Neural cell (in vitro differentiated cells): ENCODE measurements around the gene RPL38. TPM values are rescaled to one million over a fixed set of nuclear protein-coding genes. Genes with fewer than 3 reads are reported as not detected.

Source experiments
- H2AFZ ChIP-seq: fragments of 200-600, 300-800 bp; sonication (generic), shearing (Covaris generic); 2 replicates; pipeline ENCODE4 v1.6.0; 2014; ENCODE audit warnings: low read depth, mild to moderate bottlenecking, antibody characterized with exemption, low read length, moderate library complexity
- H3F3A ChIP-seq: fragments of 200-600 bp; shearing (Covaris generic); 2 replicates; pipeline ENCODE4 v1.6.1; 2016; ENCODE audit warnings: mild to moderate bottlenecking, moderate library complexity, mixed read lengths, antibody characterized with exemption, low read length; ENCODE audit not compliant: insufficient read depth, poor library complexity, severe bottlenecking
- H3K27ac ChIP-seq: fragments of 200-600, 300-800 bp; sonication (generic), shearing (Covaris generic); 2 replicates; pipeline ENCODE4 v1.5.1; 2014; ENCODE audit warnings: mild to moderate bottlenecking, low read length, moderate library complexity
- H3K27me3 ChIP-seq: fragments of 300-800, 200-600 bp; sonication (generic), shearing (Covaris generic); 2 replicates; pipeline ENCODE4 v1.6.0; 2014; ENCODE audit warnings: mild to moderate bottlenecking, low read depth, low read length, moderate library complexity; ENCODE audit not compliant: insufficient read depth
- H3K36me3 ChIP-seq: fragments of 300-800, 200-600 bp; sonication (generic), shearing (Covaris generic); 2 replicates; pipeline ENCODE4 v1.5.1; 2014; ENCODE audit warnings: mild to moderate bottlenecking, antibody characterized with exemption, low read length, moderate library complexity; ENCODE audit not compliant: insufficient read depth
- H3K4me2 ChIP-seq: fragments of 300-800, 200-600 bp; sonication (generic), shearing (Covaris generic); 2 replicates; pipeline ENCODE4 v1.6.0; 2014; ENCODE audit warnings: mild to moderate bottlenecking, low read length
- H3K4me3 ChIP-seq: fragments of 300-800, 200-600 bp; sonication (generic), shearing (Covaris generic); 2 replicates; pipeline ENCODE4 v1.5.1; 2014; ENCODE audit warnings: mild to moderate bottlenecking, low read length, moderate library complexity
- H3K79me2 ChIP-seq: fragments of 200-600 bp; shearing (Covaris generic); replicated peaks from 2 replicates; pipeline ENCODE4 v1.6.0; 2014; ENCODE audit warnings: mild to moderate bottlenecking, low read length, moderate library complexity; ENCODE audit not compliant: insufficient read depth
- H3K9ac ChIP-seq: fragments of 300-800, 200-600 bp; sonication (generic), shearing (Covaris generic); 2 replicates; pipeline ENCODE4 v1.6.1; 2016; ENCODE audit warnings: mild to moderate bottlenecking, low read length, mixed read lengths
- H3K9me2 ChIP-seq: fragments of 200-600 bp; shearing (Covaris generic); 2 replicates; pipeline ENCODE4 v1.6.1; 2016; ENCODE audit warnings: mild to moderate bottlenecking, low read length, mixed read lengths; ENCODE audit not compliant: insufficient read depth
- H3K9me3 ChIP-seq: fragments of 200-600, 300-800 bp; sonication (generic), shearing (Covaris generic); 2 replicates; pipeline ENCODE4 v1.6.1; 2016; ENCODE audit warnings: mild to moderate bottlenecking, mixed run types, low read length, moderate library complexity, mixed read lengths
- H4K20me1 ChIP-seq: fragments of 200-600 bp; shearing (Covaris generic); 2 replicates; pipeline ENCODE4 v1.6.1; 2016; ENCODE audit warnings: mild to moderate bottlenecking, mixed run types; ENCODE audit not compliant: insufficient read depth
- CTCF ChIP-seq: fragments of 450-650 bp; IDR thresholded peaks from 2 replicates; pipeline ENCODE4 v1.5.1; 2014; ENCODE audit warnings: antibody characterized with exemption, mild to moderate bottlenecking, moderate library complexity; ENCODE audit not compliant: poor library complexity, severe bottlenecking
- EP300 ChIP-seq: fragments of 450-650 bp; conservative IDR thresholded peaks from 2 replicates; pipeline ENCODE4 v1.6.1; 2014; ENCODE audit warnings: antibody characterized with exemption, mild to moderate bottlenecking, moderate library complexity; ENCODE audit not compliant: poor library complexity, severe bottlenecking
- EZH2 ChIP-seq: fragments of 200-600, 300-800 bp; shearing (Covaris generic), sonication (generic); IDR thresholded peaks from 2 replicates; pipeline ENCODE4 v1.6.1; 2014; ENCODE audit warnings: antibody characterized with exemption, low read length, borderline replicate concordance, mild to moderate bottlenecking; ENCODE audit not compliant: insufficient read depth, poor library complexity, severe bottlenecking
- MXI1 ChIP-seq: fragments of 450-650 bp; conservative IDR thresholded peaks from 2 replicates; pipeline ENCODE4 v1.6.1; 2014; ENCODE audit warnings: antibody characterized with exemption, mild to moderate bottlenecking; ENCODE audit not compliant: poor library complexity, severe bottlenecking
- POLR2AphosphoS5 ChIP-seq: IDR thresholded peaks from 2 replicates; pipeline ENCODE4 v1.6.1; 2012
- RAD21 ChIP-seq: fragments of 450-650 bp; conservative IDR thresholded peaks from 2 replicates; pipeline ENCODE4 v1.6.1; 2014; ENCODE audit warnings: antibody characterized with exemption, mild to moderate bottlenecking, moderate library complexity
- REST ChIP-seq: IDR thresholded peaks from 2 replicates; pipeline ENCODE4 v1.6.1; 2012; ENCODE audit warnings: borderline replicate concordance
- SMC3 ChIP-seq: fragments of 450-650 bp; conservative IDR thresholded peaks from 2 replicates; pipeline ENCODE4 v1.6.1; 2014; ENCODE audit warnings: antibody characterized with exemption, mild to moderate bottlenecking, moderate library complexity; ENCODE audit not compliant: poor library complexity
- TAF1 ChIP-seq: IDR thresholded peaks from 2 replicates; pipeline ENCODE4 v1.6.1; 2012; ENCODE audit warnings: low read depth
- polyA plus RNA-seq: library from polyadenylated mRNA; depleted of rRNA; stranded (reverse); fragments of >200 nt; gene quantifications from 2 replicates; pipeline ENCODE4 v1.2.3, GENCODE V29; 2014

RPL38 gene
- polyA plus RNA-seq, 1 donor from 2014 or later: 378 TPM

GRCh38 chr17:74235911-74236371, 32.5 kb downstream of the RPL38 start:
- no peak overlapping the region for H2AFZ ChIP-seq
- no peaks in the 10 kb centered on the region for H4K20me1 ChIP-seq
- H3K9ac ChIP-seq: no peak overlapping the region
- H3K4me3 ChIP-seq: no peak overlapping the region
- H3K27me3 ChIP-seq: no peaks in the 10 kb centered on the region
- no peak overlapping the region for H3K27ac ChIP-seq
- H3F3A ChIP-seq: no peaks in the 10 kb centered on the region
- H3K4me2 ChIP-seq: no peak overlapping the region
- TF ChIP-seq POLR2AphosphoS5 (no peak), CTCF (no peak), EP300 (no peak), SMC3 (no peak), TAF1 (no peak), RAD21 (no peak), EZH2 (no peak), REST (no peak), MXI1 (no peak)
- no peaks in the 10 kb centered on the region for H3K79me2 ChIP-seq
- H3K9me2 ChIP-seq: no peaks in the 10 kb centered on the region
- no peaks in the 10 kb centered on the region for H3K36me3 ChIP-seq
- no peaks in the 10 kb centered on the region for H3K9me3 ChIP-seq

- H3K4me2 ChIP-seq: no peak overlapping the region
- H3K4me3 ChIP-seq: no peak overlapping the region
- no peaks in the 10 kb centered on the region for H4K20me1 ChIP-seq
- no peak overlapping the region for H3K27ac ChIP-seq
- H3K9me2 ChIP-seq: no peaks in the 10 kb centered on the region
- peaks cover 8% of the 10 kb centered on the region for H3K27me3 ChIP-seq
- no peak overlapping the region for H2AFZ ChIP-seq
- TF ChIP-seq MXI1: no peak
- no peak for TF ChIP-seq SMC3
- no peak for TF ChIP-seq EZH2
- no peak for TF ChIP-seq REST
- TF ChIP-seq POLR2AphosphoS5: no peak
- no peaks in the 10 kb centered on the region for H3F3A ChIP-seq
- no peaks in the 10 kb centered on the region for H3K9me3 ChIP-seq
- H3K36me3 ChIP-seq: no peaks in the 10 kb centered on the region
- H3K9ac ChIP-seq: no peak overlapping the region
- no peaks in the 10 kb centered on the region for H3K79me2 ChIP-seq
Observed at GRCh38 chr17:74237321-74237720, 33.8 kb downstream of the RPL38 start.
